Endothelial cell of umbilical vein (primary cell): ENCODE measurements around the gene TMEM135. TPM values are rescaled to one million over a fixed set of nuclear protein-coding genes. Genes with fewer than 3 reads are reported as not detected.
"Not testable (repeated sequence)": the region's sequence is repeated elsewhere in the genome, so short reads cannot be mapped to it uniquely, and the experiment has no call there.

Source experiments
- BruUV-seq: library from RNA; stranded (reverse); fragments of 400-500 nt; replicated peaks from 2 replicates; lab custom pipeline; 2021; lab: Mats Ljungman, UMichigan
- CTCF ChIA-PET: fragments of 300-600, 350-600 bp; sonication (Branson Sonifier 250); formaldehyde crosslinking; loops from one replicate; lab custom pipeline; 2021; ENCODE audit warnings: antibody characterized with exemption, inconsistent platforms; lab: Charles Lee
- POLR2A ChIA-PET: fragments of 300-600, 350-600 bp; sonication (Branson Sonifier 250); formaldehyde crosslinking; loops from one replicate; lab custom pipeline; 2021; ENCODE audit warnings: antibody characterized with exemption, inconsistent platforms; lab: Charles Lee
- DNase-seq: peaks from one replicate; pipeline ENCODE4 v3.0.0-alpha.2; 2011; ENCODE audit warnings: low read depth, low spot score
- FAIRE-seq: peaks from 2 replicates; lab custom pipeline; 2011; peaks lifted over from hg19 to GRCh38; lab: Jason Lieb, UNC
- H2AFZ ChIP-seq: 2 replicates; pipeline ENCODE4 v1.6.0; 2012; ENCODE audit warnings: low read depth, low read length, control low read depth, inconsistent platforms
- H3K27ac ChIP-seq: 2 replicates; pipeline ENCODE4 v1.5.1; 2011; ENCODE audit warnings: low read depth, mild to moderate bottlenecking, control low read depth, low read length, moderate library complexity; ENCODE audit not compliant: insufficient read depth
- H3K27me3 ChIP-seq, 2 experiments: 2 replicates each; pipeline versions ENCODE4 v1.6.0 to v1.6.1; 2011; ENCODE audit warnings: low read length in 2 of 2, mixed read lengths in 1 of 2; ENCODE audit not compliant: control insufficient read depth in 2 of 2, insufficient read depth in 2 of 2
- H3K36me3 ChIP-seq, 2 experiments: 2 replicates in 1 of 2; 3 replicates in 1 of 2; pipeline ENCODE4 v1.5.1; 2011; ENCODE audit warnings: low read length in 2 of 2, mild to moderate bottlenecking in 1 of 2, moderate library complexity in 1 of 2; ENCODE audit not compliant: control insufficient read depth in 2 of 2, insufficient read depth in 2 of 2; ENCODE audit errors: extremely low read depth in 1 of 2
- H3K4me1 ChIP-seq: 3 replicates; pipeline ENCODE4 v1.5.1; 2011; ENCODE audit warnings: mild to moderate bottlenecking, low read length; ENCODE audit not compliant: control insufficient read depth, insufficient read depth; ENCODE audit errors: extremely low read depth
- H3K4me2 ChIP-seq: 2 replicates; pipeline ENCODE4 v1.6.1; 2011; ENCODE audit warnings: low read length, control low read depth, mixed read lengths; ENCODE audit not compliant: insufficient read depth
- H3K4me3 ChIP-seq, 3 experiments: fragments of 200-600 bp in 1 of 3; sonication (generic), shearing (Covaris generic) in 1 of 3; replicated peaks in 1 of 3; 2 replicates each; pipeline ENCODE4 v1.5.1; 2011 to 2016; ENCODE audit warnings: control low read depth in 3 of 3, low read length in 3 of 3, mild to moderate bottlenecking in 2 of 3, inconsistent platforms in 1 of 3, low read depth in 1 of 3, moderate library complexity in 1 of 3; ENCODE audit not compliant: insufficient read depth in 1 of 3
- H3K79me2 ChIP-seq: 2 replicates; pipeline ENCODE4 v1.6.0; 2012; ENCODE audit warnings: low read length, inconsistent platforms; ENCODE audit not compliant: control insufficient read depth, insufficient read depth
- H3K9ac ChIP-seq: replicated peaks from 2 replicates; pipeline ENCODE3; 2011; ENCODE audit warnings: low read length, control low read depth; ENCODE audit not compliant: insufficient read depth; ENCODE audit errors: extremely low read depth
- H3K9me1 ChIP-seq: replicated peaks from 3 replicates; pipeline ENCODE4 v1.6.0; 2011; ENCODE audit warnings: mild to moderate bottlenecking, low read length; ENCODE audit not compliant: control insufficient read depth, insufficient read depth; ENCODE audit errors: extremely low read depth
- H3K9me3 ChIP-seq: replicated peaks from 2 replicates; pipeline ENCODE4 v1.5.1; 2012; ENCODE audit warnings: low read length, inconsistent platforms; ENCODE audit not compliant: control insufficient read depth, insufficient read depth
- H4K20me1 ChIP-seq: replicated peaks from 2 replicates; pipeline ENCODE3; 2011; ENCODE audit warnings: mild to moderate bottlenecking, low read length; ENCODE audit not compliant: control insufficient read depth, insufficient read depth; ENCODE audit errors: extremely low read depth
- EZH2 ChIP-seq: IDR thresholded peaks from 2 replicates; pipeline ENCODE4 v1.6.1; 2012; ENCODE audit warnings: borderline replicate concordance, low read depth, mild to moderate bottlenecking, moderate library complexity, low read length, inconsistent platforms; ENCODE audit not compliant: severe bottlenecking
- FOS ChIP-seq: IDR thresholded peaks from 2 replicates; pipeline ENCODE4 v1.6.1; 2011; ENCODE audit warnings: mild to moderate bottlenecking, low read length, moderate library complexity, borderline replicate concordance; ENCODE audit not compliant: insufficient read depth
- GATA2 ChIP-seq: IDR thresholded peaks from 2 replicates; pipeline ENCODE4 v1.7.0; 2011; ENCODE audit warnings: low read depth, mild to moderate bottlenecking, moderate library complexity, mixed read lengths, low read length; ENCODE audit not compliant: insufficient read length, insufficient read depth
- JUN ChIP-seq: IDR thresholded peaks from 2 replicates; pipeline ENCODE4 v1.6.1; 2011; ENCODE audit warnings: borderline replicate concordance, low read depth; ENCODE audit not compliant: insufficient read length, insufficient read depth
- MYC ChIP-seq: IDR thresholded peaks from one replicate; pipeline ENCODE4 v1.6.1; 2011; ENCODE audit warnings: mild to moderate bottlenecking, low read depth, low read length
- POLR2A ChIP-seq: IDR thresholded peaks from 2 replicates; pipeline ENCODE4 v1.6.1; 2012; ENCODE audit warnings: low read depth, mild to moderate bottlenecking, control low read depth, low read length
- POLR2AphosphoS5 ChIP-seq: IDR thresholded peaks from 2 replicates; pipeline ENCODE4 v1.6.1; 2012; ENCODE audit warnings: low read depth, mild to moderate bottlenecking, control low read depth, low read length, moderate library complexity; ENCODE audit not compliant: insufficient read depth
- dilution Hi-C: fragments of 300-500 bp; cut with MboI; formaldehyde crosslinking; loops from one replicate; pipeline ENCODE4 v1.15.0; 2019; ENCODE audit warnings: low sequenced_read_pairs; ENCODE audit not compliant: extremely low pct_ligation_motif_present
- intact Hi-C: fragments of 100-400 bp; cut with micrococcal nuclease; formaldehyde crosslinking; loops from one replicate; pipeline ENCODE4 v1.10.0; 2022
- polyA plus RNA-seq, 4 experiments: library from polyadenylated mRNA; depleted of rRNA in 3 of 4; stranded (reverse) in 3 of 4; unstranded in 1 of 4; fragments of >200 nt; gene quantifications; 2 replicates each; pipeline versions ENCODE4 v1.2.1 to v1.2.3, GENCODE V29; 2011 to 2012; ENCODE audit warnings: missing spikeins in 1 of 4
- total RNA-seq: library from RNA; stranded (reverse); gene quantifications from 2 replicates; pipeline ENCODE4 v1.2.3, GENCODE V29; 2021
- TF ChIP-seq, protein P1 (sequence below), 2 donors: IDR thresholded peaks; 1 replicate in 1 of 2; 2 replicates in 1 of 2; pipeline ENCODE4 v1.5.1; 2011; ENCODE audit warnings: low read length in 2 of 2, mild to moderate bottlenecking in 2 of 2, moderate library complexity in 2 of 2, control low read depth in 1 of 2, inconsistent platforms in 1 of 2, low read depth in 1 of 2; ENCODE audit not compliant: insufficient read depth in 1 of 2; ENCODE audit errors: extremely low read depth in 1 of 2
- TF ChIP-seq, protein P2 (sequence below): IDR thresholded peaks from 2 replicates; pipeline ENCODE4 v1.6.1; 2011; ENCODE audit not compliant: insufficient read depth, insufficient read length

TMEM135 gene
- total and polyA plus RNA-seq, 2 donors (not counting 3 experiments of a cell fraction or from before 2014, with no cell fraction given) = 12.3 to 33.2 TPM

DNA sequence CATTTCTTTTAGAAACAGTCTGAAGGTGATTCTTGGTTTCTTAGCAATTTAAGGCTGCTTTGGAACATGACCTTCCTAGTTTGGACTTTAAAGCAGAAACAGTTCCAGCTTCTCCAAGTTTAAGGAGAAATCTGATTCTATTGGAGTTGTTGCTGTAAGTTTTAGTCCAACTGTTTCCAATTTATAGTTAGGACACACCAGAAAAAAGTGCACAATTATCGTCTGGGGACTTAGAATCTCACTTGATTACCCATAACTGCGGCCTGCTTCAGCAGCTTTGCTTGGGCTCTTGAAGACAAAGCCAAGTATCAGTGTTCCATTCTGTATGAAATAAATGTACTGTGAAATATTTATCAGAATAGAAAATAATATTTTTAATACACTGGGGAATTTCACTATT lies 246.6 kb downstream of the TMEM135 start:
- no TSS peak for BruUV-seq
- no peak for FAIRE-seq
- TF ChIP-seq FOS = no peak
- TF ChIP-seq, protein P1, sequence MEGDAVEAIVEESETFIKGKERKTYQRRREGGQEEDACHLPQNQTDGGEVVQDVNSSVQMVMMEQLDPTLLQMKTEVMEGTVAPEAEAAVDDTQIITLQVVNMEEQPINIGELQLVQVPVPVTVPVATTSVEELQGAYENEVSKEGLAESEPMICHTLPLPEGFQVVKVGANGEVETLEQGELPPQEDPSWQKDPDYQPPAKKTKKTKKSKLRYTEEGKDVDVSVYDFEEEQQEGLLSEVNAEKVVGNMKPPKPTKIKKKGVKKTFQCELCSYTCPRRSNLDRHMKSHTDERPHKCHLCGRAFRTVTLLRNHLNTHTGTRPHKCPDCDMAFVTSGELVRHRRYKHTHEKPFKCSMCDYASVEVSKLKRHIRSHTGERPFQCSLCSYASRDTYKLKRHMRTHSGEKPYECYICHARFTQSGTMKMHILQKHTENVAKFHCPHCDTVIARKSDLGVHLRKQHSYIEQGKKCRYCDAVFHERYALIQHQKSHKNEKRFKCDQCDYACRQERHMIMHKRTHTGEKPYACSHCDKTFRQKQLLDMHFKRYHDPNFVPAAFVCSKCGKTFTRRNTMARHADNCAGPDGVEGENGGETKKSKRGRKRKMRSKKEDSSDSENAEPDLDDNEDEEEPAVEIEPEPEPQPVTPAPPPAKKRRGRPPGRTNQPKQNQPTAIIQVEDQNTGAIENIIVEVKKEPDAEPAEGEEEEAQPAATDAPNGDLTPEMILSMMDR (IDR thresholded peaks at IDR 0.05; ENCODE audit: extremely low read depth in 1 of 2, insufficient read depth in 1 of 2, low read depth in 1 of 2, low read length in 2 of 2) = no peak
- no peak for TF ChIP-seq MYC
- no peak for TF ChIP-seq POLR2A
- TF ChIP-seq JUN = no peak
- TF ChIP-seq POLR2AphosphoS5 = no peak
- TF ChIP-seq, protein P2, sequence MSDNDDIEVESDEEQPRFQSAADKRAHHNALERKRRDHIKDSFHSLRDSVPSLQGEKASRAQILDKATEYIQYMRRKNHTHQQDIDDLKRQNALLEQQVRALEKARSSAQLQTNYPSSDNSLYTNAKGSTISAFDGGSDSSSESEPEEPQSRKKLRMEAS = no peak
- TF ChIP-seq GATA2 = no peak
- TF ChIP-seq EZH2 = no peak
- H3K9me3 ChIP-seq = no peaks in the 10 kb centered on the region
- no peak overlapping the region for H2AFZ ChIP-seq
- dilution Hi-C loops (no loop called here), intact Hi-C loops (no loop called here)
- no peaks in the 10 kb centered on the region for H3K9me1 ChIP-seq
- no peaks in the 10 kb centered on the region for H4K20me1 ChIP-seq
- CTCF ChIA-PET = no interaction called here
- POLR2A ChIA-PET = no interaction called here
- H3K4me1 ChIP-seq = peaks cover 9% of the 10 kb centered on the region
- H3K79me2 ChIP-seq = no peaks in the 10 kb centered on the region
- no peak for DNase-seq
- no peak overlapping the region for H3K27ac ChIP-seq
- H3K9ac ChIP-seq = no peak overlapping the region
- no peak overlapping the region for H3K4me2 ChIP-seq
- H3K4me3 ChIP-seq = no peak overlapping the region
- no peaks in the 10 kb centered on the region for H3K36me3 ChIP-seq
- H3K27me3 ChIP-seq = no peaks in the 10 kb centered on the region

DNA sequence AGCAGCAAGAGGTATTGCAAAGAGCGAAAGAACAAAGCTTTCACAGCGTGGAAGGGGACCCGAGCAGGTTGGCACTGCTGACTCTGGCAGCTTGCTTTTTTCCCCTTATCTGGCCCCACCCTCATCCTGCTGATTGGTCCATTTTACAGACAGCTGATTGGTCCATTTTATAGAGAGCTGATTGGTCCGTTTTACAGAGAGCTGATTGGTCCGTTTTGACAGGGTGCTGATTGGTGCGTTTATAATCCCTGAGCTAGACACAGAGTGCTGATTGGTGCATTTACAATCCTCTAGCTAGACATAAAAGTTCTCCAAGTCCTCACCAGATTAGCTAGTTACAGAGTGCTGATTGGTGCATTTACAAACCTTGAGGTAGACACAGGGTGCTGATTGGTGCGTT lies 247.9 kb downstream of the TMEM135 start:
- POLR2A ChIA-PET, DNase-seq, FAIRE-seq, BruUV-seq, H4K20me1 ChIP-seq, dilution Hi-C loops, H3K9me1 ChIP-seq, H3K27me3 ChIP-seq, H3K4me2 ChIP-seq, H3K4me1 ChIP-seq, intact Hi-C loops, H3K36me3 ChIP-seq, H3K9me3 ChIP-seq, H2AFZ ChIP-seq, H3K27ac ChIP-seq, H3K79me2 ChIP-seq, H3K4me3 ChIP-seq, H3K9ac ChIP-seq: not testable (repeated sequence)
- CTCF ChIA-PET = interaction anchor here (0.7 to 2.7 kb wide), 4 partner anchors 188 to 415 kb away, joined by 3 to 8 read pairs (median 6); no protein-coding TSS in a partner anchor
